GF-D8 (cell line): Measurements from ENCODE around the gene GARS1.
"Not testable (repeated sequence)": the region's sequence is repeated elsewhere in the genome, so short reads cannot be mapped to it uniquely, and the experiment has no call there.

Experiments
- DNase-seq: peaks from one replicate; lab custom pipeline; 2025; lab: John Stamatoyannopoulos, UW

The GARS1 gene

DNA sequence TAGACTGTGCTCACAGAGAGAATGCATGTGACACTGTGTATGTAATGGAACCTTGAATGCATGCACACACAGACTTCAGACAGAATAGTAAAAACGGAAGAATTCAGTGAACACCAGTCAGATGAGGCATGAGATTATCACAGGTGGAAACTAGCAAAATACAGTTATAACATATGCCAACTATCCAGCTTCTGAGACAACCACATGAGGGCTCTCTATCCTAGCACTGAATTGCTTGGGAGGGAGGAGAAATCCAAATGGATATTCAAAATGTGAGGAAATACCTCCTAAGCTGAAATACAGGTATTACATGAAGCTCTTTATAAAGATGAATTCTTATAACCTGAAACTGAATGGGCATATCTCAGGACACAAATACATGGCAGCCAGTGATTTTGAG lies 30.6 kb downstream of the GARS1 start:
- DNase-seq, result no peak

DNA sequence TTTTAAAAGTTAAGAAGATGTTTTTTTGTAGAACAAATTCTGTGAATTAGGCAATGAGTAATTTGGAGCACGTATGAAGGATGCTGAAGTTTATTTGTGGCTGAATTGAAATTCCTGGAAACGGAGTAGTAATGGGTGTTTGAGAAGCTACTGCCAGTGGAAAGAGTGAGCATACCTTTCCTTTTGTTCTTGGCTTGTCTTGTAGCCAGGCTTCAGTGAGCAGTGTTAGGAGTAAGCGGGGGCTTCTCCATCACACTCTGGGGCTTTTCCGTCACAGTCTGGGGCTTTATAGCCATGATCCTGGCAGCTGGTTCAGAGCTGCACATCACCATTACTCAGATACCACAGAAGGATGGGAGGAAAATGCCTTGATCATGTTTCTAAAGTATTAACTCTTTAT lies 32.3 kb downstream of the GARS1 start:
- no peak for DNase-seq

DNA sequence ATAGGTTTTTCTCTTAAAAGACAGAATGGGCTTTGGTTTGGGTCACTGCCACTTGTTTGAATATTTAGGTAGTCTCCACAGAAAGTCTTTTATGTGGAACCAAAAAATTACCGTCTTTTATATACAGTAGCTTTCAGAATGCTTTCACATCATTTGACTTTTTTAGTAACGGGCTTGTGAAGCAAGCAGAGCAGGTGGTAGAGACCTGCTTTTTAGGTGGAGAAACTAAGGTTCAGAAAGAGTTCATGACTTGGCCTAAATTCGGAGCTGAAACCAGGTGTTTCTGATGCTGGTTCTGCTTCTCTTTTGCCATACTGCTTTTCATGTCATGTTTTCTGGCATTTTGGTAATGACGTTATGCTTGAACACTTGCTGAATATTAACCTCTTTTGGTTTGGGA lies 36.3 kb downstream of the GARS1 start:
- no peak for DNase-seq

DNA sequence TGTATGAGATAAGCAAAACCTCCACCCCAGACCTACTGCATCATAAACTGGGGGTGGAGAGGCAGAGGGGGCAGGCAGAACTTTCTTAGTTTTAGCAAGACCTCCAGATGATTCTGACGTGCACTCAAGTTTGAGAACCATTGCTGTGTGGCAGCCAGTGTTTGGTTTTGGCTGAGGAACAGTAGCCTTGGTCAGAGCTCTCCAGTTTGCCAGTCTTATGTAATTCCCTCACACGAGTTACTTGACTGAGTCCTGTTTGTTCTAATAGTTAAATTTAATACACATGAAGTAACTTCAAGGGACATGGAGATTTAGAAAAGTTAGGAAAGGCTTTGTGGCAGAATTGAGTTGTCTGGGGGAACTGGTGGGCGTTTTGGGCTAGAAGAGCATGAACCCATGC lies 38.5 kb downstream of the GARS1 start:
- no peak for DNase-seq

DNA sequence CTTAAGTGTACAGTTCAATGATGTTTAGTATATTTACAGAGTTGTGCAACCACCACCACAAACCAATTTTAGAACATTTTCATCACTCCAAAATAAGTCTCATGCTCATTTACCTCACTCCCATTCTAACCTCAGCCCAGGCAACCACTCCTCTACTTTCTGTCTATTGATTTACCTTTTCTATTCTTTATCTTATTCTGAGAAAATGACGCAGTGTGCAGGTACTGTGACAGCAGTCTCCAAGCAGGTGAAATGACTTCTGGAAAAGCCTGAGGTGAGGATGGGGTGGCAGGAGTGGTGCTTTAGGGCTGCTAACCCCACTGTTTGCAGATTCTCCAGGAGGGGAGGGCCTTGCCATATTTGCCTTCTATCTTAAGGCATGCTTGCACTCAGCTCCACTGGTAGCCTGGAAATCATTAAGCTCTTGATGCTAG lies 39.5 kb downstream of the GARS1 start:
- no peak for DNase-seq

DNA sequence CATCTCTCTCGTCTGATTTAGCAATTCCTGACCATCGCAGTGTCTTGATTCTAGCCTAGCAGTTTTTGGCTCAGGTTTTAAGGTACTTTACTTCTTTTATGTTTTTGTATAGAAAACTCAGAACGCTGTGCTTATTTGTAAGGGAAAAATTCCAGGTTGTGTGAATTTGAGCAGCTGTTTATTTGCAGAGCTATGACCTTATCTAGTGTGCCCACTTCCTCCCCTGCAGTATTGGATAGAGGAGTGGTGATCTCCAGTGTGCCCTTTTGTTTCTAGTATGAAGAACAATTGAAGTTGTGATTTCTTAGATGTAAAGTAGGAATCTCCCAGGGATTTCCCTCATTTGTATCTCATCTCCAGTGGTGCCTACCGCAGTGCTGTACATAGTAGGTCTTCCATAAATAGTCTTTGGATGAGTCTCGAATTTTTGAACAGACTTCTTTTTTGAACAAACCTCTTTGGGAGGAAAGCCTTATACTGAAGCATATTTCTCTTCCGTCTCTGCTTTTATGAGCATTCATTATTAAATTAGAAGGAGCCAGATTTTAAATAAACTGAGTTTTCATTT lies 40.0 kb downstream of the GARS1 start:
- no peak for DNase-seq

DNA sequence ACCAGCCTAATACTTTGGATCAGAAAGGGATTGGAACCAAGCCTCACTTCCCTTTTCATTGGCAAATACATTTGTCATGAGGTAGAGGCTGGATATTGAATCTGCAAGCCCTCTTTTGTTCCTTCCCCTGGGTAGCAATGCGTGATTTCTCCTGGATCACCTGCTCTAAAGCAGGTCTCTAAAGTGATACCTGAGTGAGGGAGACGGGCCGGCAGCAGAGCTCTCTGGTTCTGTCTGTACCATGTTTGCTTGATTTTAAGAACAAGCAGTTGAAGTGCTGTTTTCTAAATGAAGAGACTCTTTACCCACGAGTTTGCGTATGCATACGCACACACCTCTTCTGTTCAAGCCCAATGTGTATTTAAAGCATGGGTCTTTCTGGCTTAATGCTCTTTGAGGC lies 41.1 kb downstream of the GARS1 start:
- no peak for DNase-seq

DNA sequence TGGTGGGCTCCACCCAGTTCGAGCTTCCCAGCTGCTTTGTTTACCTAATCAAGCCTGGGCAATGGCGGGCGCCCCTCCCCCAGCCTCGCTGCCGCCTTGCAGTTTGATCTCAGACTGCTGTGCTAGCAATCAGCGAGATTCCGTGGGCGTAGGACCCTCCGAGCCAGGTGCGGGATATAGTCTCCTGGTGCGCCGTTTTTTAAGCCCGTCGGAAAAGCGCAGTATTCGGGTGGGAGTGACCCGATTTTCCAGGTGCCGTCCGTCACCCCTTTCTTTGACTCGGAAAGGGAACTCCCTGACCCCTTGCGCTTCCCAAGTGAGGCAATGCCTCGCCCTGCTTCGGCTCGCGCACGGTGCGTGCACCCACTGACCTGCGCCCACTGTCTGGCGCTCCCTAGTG lies 47.6 kb downstream of the GARS1 start:
- DNase-seq, result not testable (repeated sequence)

DNA sequence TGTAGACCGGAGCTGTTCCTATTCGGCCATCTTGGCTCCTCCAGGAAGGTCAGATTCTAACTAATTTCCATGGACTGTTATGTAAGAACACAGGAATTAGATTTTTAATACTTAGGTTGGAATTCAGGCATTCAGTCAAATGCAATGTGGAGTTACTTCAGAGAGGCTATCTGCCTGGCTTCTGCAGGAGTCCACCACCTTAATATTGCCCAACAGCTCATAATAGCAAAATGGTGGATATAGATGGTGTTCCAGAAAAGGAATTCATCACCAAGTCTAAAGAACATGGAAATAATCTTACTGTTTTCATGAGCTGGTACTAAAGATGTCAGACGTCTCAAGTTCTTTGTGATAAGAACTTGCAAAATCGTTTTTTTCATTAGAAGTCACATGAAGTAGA lies 48.1 kb downstream of the GARS1 start:
- DNase-seq, result no peak

DNA sequence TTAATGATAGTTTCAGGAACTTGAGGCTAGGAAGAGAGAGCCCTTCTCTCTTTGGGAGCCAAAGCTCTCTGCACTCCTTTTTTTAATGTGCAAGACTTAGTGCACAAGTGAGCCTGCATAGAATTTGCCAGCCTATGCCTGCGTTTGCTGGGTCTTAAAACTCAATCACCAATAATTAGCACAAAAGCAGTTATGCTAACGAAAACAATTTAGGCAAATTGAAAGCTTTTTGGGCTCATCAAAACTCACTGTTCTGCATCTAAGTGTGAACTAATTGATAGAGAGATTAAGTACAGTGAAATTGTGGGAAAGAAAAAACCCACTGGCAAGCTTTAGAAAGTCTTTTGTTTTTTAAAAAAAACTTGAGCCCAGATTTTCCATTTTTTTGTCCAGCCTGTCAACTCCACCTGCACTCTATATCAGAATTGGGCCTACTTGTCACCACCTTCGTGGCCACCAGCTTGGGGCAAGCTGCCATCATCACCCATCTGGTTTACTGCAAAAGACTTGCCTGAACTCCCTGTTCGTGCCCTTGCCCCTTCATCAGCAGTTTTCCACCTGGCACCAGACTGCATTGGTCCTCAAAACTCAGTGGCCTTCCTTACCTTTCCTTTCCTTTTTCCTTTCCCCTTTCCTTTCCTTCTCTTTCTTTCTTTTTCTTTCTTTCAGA lies 49.7 kb downstream of the GARS1 start:
- no peak for DNase-seq

DNA sequence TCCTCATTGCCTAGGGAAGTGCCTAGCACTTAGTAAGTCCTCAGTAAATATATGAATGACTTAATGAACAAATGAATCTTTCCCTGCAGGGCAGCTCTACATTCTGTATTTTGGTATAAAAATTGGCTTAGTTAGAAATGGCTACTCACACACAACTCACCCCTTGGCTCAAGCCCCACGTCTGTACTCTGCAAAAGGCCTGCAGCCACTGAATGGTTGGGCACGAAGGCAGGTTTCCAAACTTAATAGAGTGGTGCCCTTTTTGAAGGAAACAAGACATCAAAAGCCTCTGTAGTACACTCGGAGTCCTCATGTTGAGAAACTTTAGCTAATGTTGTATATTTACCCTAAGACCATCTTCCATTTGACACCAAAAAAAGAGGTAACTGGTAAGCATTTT lies 51.0 kb downstream of the GARS1 start:
- no peak for DNase-seq

DNA sequence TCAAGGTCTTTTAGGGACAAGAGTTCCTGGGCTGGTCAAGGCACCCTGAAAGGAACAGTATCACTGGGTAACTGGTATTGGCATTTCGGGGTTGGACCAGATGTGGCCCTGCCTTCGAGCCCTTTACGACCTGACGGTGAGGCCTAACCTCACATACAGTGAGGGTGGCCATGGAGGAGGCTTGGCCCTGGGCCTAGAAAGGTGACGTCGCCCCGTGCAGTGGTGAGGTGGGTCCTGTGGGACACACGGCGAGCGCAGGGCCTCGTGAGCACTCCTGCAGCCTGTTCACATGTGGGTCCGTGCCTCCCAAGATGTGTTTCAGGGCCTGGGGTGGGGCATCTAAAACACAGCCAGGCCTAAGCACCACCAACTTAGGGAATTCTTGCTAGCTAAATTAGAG lies 51.5 kb downstream of the GARS1 start:
- no peak for DNase-seq

DNA sequence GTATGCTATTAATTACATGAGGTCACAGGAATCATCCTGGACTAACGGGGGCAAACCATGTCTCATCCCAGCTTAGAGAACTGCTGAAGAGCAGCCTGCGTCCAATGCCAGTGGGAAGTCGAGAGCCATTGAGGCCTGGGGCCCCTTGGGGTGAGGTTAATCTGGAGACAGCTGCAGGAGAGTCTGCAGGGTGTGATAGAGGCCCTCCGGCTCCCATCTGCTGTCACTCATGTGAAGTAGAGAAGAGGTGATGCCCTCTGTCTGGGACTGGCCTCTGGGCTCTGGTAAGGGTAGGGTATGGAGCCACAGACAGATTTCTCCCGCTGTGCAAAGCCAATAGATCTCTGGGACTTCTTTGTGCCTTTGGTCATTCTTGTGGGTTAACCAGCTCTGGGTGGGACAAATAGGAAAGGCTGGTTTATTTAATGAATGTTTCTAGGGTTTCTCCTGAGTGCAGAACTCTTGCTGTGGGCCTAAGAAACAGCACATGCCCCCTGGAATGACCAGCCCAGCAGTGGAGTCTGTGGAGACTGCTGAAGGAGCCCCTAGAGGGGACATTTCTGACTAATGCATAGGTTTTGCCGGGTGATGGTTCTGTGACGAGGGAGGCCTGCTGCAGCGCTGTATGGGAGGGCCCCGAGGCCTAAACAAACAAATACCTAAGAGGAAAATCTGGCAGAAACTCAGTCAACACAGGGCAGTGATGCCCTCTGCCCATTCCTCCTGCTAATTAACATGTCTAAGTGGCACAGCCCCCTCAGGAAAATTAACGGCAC lies 53.1 kb downstream of the GARS1 start:
- DNase-seq, result no peak

DNA sequence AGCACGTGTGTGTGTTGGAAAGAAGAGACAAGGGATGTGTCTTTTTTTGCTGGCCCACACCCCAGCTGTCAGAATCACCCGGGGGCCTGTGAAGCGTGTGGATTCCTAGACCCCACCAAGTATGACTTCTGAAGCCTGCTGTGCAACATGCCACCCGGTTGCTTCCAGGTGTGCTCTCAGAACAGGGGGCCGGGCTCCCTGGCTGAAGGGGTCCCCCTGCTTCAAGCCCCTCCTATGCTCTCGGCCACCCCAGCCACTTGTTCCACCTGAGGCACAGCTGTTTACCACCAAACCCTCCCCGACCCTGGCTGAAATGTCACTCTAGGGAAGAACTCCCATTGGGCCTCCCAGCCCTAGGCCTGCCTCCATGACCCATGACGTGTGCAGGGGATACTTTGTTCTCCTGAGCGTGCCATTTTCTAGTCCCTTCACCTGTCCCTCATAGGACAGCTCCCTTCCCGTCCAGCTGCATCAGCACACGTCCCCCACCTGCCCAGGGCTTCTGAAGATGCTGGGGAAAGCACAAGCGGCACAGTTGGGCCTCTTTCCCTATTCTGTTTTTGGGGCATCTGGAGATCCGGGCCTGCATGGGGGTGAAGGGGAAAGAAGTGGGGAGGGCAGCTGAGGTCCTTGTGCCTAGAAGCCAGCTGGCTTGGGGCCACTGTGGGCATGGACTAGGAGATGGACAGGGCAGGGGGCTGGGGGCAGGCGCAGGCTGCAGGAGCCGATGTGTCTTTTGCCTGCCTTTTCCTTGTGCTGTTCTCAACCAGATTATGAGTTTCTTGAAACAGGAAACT lies 54.3 kb downstream of the GARS1 start:
- DNase-seq, result no peak

DNA sequence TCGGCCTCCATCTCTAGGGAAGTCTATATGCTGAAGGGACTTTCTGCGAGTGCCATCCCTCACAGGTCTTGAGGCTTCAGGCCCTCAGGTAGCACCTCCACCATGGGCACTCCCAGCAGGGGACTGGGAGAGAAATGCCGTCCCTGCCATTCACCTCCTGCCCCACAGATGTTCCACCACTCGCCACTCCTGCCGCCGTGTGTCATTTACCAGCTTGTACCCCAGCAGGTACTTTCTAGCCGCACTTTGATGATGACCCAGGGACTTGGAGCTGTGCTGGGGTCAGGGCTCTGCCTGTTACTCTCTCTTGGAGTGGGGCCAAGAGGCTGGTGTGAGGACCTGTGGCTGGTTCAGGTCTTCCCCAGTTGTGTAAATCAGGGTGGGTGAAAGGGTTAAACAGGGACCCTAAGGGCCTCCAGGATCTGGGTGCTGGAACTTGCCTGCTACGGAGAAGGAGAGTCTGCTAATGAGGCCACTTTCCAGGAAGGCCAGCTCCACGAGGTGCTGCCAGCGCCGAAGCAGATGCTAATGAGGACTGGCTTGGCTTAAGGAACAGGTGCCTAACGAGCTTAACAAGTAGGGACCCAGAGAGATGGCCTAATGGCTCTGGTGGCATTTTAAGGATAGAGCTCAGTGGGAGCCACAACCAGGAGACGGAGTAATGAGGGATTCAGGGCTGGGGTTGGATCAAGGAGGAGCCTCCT lies 55.2 kb downstream of the GARS1 start:
- DNase-seq, result no peak

DNA sequence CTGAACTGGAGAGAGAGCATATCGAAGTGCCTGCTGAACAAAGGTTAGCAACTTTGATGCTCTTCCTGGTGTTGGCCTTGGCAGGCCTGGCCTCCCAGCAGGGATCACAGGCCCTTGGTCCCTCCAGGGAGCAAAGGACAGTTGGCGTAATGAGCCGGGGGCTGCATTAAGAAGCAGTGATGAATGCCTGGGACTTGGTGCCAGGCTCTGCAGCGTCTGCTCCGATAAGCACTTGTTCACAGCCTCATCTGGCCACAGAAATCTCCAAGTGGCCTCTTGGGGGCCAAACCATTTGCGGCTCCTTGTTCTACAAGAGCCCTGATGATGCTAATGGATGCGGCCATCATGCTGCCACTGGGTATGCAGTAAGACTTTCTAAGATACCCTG lies 55.7 kb downstream of the GARS1 start:
- no peak for DNase-seq

DNA sequence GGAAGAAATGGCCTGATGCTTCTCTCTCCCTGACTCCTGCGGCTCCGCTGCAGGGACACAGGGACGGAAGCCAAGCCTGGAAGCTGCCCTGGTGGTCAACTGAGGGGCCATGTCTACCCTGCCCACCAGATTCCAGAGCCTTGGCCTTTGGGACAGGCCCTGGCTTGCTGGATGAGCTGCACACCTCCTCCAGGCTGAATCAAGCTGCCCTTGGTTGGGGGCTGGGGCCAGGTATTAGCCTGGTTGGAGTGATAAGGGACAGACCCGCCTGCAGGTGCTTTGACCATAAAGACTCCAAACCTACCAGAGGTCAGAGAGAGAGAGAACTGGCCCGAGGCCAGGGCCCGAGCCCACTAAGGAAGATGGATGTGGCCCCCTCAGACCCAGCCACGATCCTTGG lies 57.5 kb downstream of the GARS1 start:
- DNase-seq, result no peak

DNA sequence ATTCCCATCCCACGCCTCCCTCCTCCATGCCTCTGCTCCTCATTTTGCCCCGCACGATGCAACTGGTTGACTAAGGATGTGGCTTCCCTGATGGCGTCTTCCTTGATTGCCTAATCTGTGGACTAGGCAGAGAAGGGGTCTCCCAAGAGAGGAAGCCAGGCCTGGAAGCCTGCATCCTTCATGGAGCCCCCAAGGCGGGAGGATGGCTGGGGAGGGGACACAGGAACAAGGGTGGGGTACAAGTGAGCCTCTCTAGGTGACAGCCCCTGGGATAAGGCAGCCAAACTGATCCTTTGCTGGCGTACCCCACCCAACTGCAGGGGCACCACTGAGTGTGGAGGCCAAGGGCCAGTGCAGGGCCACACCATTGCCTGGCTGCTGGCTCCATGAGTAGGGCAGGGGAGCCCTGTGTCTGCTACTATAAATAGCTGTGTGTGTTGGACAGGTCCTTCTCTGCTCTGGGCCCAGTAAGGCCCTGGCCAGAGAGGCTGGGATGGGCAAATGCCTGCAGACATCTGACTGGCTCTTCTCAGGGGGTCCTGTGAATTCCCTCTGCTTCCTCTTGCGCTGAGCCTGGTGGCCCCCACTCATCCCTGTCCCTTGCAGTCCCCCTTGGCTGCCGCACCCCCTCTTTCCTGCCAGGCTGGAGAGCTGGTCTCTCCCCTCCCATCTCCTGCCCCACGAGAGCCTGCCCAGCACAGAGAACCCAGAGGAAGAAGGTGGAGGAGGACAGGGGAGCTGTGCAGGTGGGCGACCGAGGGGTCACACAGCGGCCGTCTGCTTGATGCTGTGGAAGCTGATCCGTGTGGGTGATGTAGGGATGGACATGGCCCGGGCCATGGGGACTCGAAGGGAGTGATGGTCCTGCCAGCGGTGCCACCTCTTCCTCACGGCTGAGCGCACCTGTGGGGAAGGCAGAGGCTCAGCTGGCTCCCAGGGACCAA lies 58.3 kb downstream of the GARS1 start:
- DNase-seq, result no peak

DNA sequence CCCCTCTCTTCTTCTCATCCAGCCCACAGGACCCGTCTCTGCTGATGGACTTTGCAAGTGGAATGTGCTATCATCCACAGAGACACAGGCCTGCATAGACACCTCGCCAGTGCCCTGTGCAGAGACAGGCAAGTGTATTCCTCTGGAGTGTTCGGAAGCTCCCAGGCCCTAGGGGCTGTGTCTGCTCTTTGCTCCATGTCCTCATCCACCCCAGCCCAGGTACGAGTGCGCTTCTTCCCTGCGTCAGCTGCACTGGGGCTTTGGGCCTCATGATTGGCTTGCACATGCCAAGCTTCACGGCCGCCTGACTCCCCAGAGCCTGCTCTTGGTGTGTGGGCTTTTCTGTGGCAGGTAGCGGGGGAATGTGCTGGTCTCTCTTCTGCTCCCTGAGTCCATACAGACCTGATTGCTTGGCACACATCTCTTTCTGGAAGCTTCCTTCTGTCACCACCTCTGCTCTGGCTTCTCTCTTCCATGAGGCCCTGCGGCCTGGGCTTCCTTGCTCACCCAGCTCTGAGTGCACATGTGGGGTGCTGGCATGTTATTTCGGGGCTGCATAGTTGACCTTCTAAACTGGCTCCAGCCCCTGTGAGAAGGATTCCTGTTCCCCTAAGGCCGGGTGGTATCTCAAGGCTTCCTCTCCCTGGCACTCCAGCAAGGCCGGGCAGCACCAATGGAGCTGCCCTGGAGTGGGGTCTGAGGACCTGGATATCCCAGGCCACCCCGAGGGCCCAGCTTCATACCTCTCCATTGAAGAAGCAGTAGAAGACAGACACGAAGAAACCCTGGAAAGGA lies 59.8 kb downstream of the GARS1 start:
- DNase-seq, result no peak
